Measurements from ENCODE around the gene KPNA6. TPM values are rescaled to one million over a fixed set of nuclear protein-coding genes. Genes with fewer than 3 reads are reported as not detected.

KPNA6 gene
- total RNA-seq, 1 experiment from 2014 or later, result 114 TPM

GRCh38 chr1:32100807-32101708 lies 6.8 kb upstream of the KPNA6 start:
- H3K27ac Mint-ChIP-seq, result 0 out of 7 replicates have a peak overlapping the region, but pooled peaks of 1 of the 3 experiments have one; percentile 20
- Histone ChIP-seq H3K4me2 (ENCODE audit: insufficient read depth, insufficient read length, low read length) (no peak overlapping the region), H4K20me1 (ENCODE audit: control insufficient read depth, insufficient read depth, insufficient read length) (no peaks in the 10 kb centered on the region), H2AK5ac (ENCODE audit: insufficient read length, low read length) (no peak overlapping the region), H2AFZ (ENCODE audit: low read length) (no peak overlapping the region), H3K27ac (ENCODE audit: insufficient read length, low read depth, low read length) (no peak overlapping the region), H2BK5ac (ENCODE audit: insufficient read length, low read length) (no peak overlapping the region), H2BK20ac (ENCODE audit: low read depth, low read length, poor library complexity, severe bottlenecking) (no peak overlapping the region), H3T11ph (ENCODE audit: low read length) (no peak overlapping the region), H3K79me2 (ENCODE audit: insufficient read depth, low read length) (no peaks in the 10 kb centered on the region), H3K14ac (ENCODE audit: insufficient read depth, low read length) (no peak overlapping the region), H4K91ac (ENCODE audit: insufficient read length, low read depth, low read length) (no peak overlapping the region), H3K9ac (ENCODE audit: extremely low read depth, insufficient read length, low read length) (no peak overlapping the region), H2BK120ac (ENCODE audit: low read depth, low read length, poor library complexity, severe bottlenecking) (no peak overlapping the region), H3K79me1 (ENCODE audit: insufficient read depth, low read depth, low read length, poor library complexity, severe bottlenecking) (no peaks in the 10 kb centered on the region), H3K56ac (ENCODE audit: insufficient read length, low read depth, low read length) (no peak overlapping the region), H2BK15ac (ENCODE audit: low read depth, low read length) (no peak overlapping the region), H3K23me2 (ENCODE audit: insufficient read length, low read depth, low read length, poor library complexity, severe bottlenecking) (no peaks in the 10 kb centered on the region), H3K23ac (ENCODE audit: insufficient read length, low read depth, low read length) (no peak overlapping the region), H2BK12ac (ENCODE audit: insufficient read length, low read depth, low read length) (no peak overlapping the region), H3K9me3 (ENCODE audit: control insufficient read depth, low read depth, low read length) (no peaks in the 10 kb centered on the region), H4K5ac (ENCODE audit: insufficient read length, low read depth, low read length) (no peak overlapping the region), H3K18ac (ENCODE audit: insufficient read length, low read depth, low read length) (no peak overlapping the region), H4K8ac (replicated peaks; ENCODE audit: insufficient read length, low read depth, low read length) (no peak overlapping the region), H3K4ac (ENCODE audit: low read depth, low read length) (no peak overlapping the region), H3K27me3 (ENCODE audit: insufficient read depth, low read length) (no peaks in the 10 kb centered on the region), H3K4me1 (ENCODE audit: insufficient read depth, low read length) (no peaks in the 10 kb centered on the region)
- no peaks in the 10 kb centered on the region for H3K27me3 Mint-ChIP-seq (ENCODE audit: low read depth)
- H3K36me3 Mint-ChIP-seq (ENCODE audit: insufficient read depth in 1 of 3, low read depth in 3 of 3), result peaks cover 18 to 48% (median 45%) of the 10 kb centered on the region in 3 experiments
- H3K4me1 Mint-ChIP-seq, result peaks cover 0 to 6% of the 10 kb centered on the region in 2 experiments; a peak in 1 of 4 replicates
- TF ChIP-seq CTCF (conservative IDR thresholded peaks at IDR 0.05), result no peak
- H3K4me3 Mint-ChIP-seq, result no peak overlapping the region
- no peaks in the 10 kb centered on the region for H3K9me3 Mint-ChIP-seq
- no CpG with 5 or more reads among the region's 9 CpGs for WGBS (ENCODE audit: extremely low coverage, insufficient read length, low lambda C conversion rate)
- no peak for DNase-seq

Measured in H9 (cell line).